ENCODE results near the gene PIGS. TPM values are rescaled to one million over a fixed set of nuclear protein-coding genes. Genes with fewer than 3 reads are reported as not detected.
A peak's percentile ranks its signal among the peaks of the same experiment; 100 is the strongest.
"Not testable (repeated sequence)": the region's sequence is repeated elsewhere in the genome, so short reads cannot be mapped to it uniquely, and the experiment has no call there.

PIGS gene
- total RNA-seq, 3 donors from 2014 or later = 52.2 to 100 (median 88.5) TPM

DNA sequence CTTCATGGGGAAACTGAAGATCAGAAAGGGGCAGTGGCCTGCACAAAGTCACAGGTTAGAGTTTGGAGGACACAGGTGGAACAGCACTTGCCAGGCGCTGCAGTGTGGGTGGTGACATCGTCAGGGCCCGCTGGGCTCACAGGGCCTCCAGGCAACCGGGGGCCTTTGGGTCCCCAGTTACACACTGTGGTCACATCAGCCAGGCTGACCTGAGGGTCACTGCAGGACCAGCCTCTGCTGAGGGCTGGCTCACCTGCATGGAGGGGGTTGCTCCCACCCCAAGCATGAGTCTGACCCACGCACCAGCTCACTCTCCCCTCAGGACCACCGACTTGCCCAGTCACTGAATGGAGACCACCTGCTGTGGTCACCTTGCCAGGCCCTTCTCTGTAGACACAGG lies 48.1 kb downstream of the PIGS start:
- H3K4me1 ChIP-seq (ENCODE audit: low read depth) = peaks cover 17% of the 10 kb centered on the region
- TF ChIP-seq, protein P1, sequence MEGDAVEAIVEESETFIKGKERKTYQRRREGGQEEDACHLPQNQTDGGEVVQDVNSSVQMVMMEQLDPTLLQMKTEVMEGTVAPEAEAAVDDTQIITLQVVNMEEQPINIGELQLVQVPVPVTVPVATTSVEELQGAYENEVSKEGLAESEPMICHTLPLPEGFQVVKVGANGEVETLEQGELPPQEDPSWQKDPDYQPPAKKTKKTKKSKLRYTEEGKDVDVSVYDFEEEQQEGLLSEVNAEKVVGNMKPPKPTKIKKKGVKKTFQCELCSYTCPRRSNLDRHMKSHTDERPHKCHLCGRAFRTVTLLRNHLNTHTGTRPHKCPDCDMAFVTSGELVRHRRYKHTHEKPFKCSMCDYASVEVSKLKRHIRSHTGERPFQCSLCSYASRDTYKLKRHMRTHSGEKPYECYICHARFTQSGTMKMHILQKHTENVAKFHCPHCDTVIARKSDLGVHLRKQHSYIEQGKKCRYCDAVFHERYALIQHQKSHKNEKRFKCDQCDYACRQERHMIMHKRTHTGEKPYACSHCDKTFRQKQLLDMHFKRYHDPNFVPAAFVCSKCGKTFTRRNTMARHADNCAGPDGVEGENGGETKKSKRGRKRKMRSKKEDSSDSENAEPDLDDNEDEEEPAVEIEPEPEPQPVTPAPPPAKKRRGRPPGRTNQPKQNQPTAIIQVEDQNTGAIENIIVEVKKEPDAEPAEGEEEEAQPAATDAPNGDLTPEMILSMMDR (IDR thresholded peaks at IDR 0.05) = no peak
- H3K9me3 ChIP-seq = no peaks in the 10 kb centered on the region
- intact Hi-C loops (cut with DNase I, micrococcal nuclease) = no loop called here
- no peaks in the 10 kb centered on the region for H3K36me3 ChIP-seq (ENCODE audit: low read depth)
- DNase-seq (peak in 2 of 3 donors; percentile 24 to 28), ATAC-seq (no peak)
- no peak overlapping the region for H3K4me3 ChIP-seq

DNA sequence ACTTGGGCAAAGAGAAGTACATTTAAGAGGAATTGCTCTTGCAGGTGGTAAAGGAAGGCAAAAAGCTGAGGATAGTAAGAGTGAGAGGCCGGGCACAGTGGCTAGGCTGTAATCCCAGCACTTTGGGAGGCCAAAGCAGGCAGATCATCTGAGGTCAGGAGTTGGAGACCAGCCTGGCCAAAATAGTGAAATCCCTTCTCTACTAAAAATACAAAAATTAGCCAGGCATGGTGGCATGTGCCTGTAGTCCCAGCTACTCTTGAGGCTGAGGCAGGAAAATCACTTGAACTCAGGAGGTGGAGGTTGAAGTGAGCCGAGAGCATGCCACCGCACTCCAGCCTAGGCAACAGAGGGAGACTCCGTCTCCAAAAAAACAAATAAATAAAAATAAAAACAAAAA lies 49.0 kb downstream of the PIGS start:
- H3K4me1 ChIP-seq (ENCODE audit: low read depth) = peaks cover 12% of the 10 kb centered on the region
- H3K36me3 ChIP-seq (ENCODE audit: low read depth); DNase-seq; ATAC-seq; H3K9me3 ChIP-seq; H3K4me3 ChIP-seq; intact Hi-C loops (cut with DNase I, micrococcal nuclease): not testable (repeated sequence)

DNA sequence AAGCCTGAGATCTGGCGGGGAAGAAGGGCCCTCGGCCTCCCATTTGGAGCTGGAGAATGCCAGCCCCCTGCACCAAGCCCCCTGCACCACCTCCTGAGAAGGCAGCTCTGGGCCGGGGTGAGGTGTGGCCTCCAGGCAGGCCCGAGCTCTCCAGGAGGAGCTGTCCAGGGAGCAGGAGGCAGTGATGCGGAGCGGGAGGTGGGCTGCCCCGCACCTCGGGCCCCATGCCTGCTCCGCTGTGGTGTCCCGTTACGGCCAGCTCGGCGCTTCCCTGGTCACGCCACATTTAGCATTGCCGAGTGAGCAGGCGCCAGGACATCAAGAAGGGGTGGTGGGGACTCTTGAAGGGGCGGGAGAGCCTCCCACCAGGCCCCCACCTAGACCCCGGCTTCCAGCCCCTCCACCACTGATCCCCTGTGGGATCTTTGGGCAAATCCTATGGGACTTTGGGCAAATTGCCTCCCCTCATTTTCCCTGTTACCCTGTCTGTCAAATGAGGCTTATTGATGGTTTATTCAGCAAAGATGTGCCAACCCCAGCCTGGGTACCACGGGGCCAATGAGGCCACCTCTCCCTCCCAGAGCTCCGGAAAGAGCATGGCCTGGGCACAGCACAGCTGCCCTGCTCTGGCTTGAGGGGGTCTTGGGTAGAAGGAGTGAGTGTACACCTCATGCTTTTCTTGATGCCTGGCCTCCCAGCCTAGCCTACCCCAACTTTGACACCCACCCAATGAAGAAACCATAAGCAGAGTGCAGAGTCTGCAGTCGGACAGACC lies 49.8 kb downstream of the PIGS start:
- TF ChIP-seq, protein P1 (IDR thresholded peaks at IDR 0.05) = no peak
- H3K9me3 ChIP-seq = no peaks in the 10 kb centered on the region
- H3K36me3 ChIP-seq (ENCODE audit: low read depth) = no peaks in the 10 kb centered on the region
- ATAC-seq (no peak), DNase-seq (peak in 2 of 3 donors; percentile 20 to 44)
- no peak overlapping the region for H3K4me3 ChIP-seq
- peaks cover 12% of the 10 kb centered on the region for H3K4me1 ChIP-seq (ENCODE audit: low read depth)
- intact Hi-C loops (cut with DNase I, micrococcal nuclease) = no loop called here

DNA sequence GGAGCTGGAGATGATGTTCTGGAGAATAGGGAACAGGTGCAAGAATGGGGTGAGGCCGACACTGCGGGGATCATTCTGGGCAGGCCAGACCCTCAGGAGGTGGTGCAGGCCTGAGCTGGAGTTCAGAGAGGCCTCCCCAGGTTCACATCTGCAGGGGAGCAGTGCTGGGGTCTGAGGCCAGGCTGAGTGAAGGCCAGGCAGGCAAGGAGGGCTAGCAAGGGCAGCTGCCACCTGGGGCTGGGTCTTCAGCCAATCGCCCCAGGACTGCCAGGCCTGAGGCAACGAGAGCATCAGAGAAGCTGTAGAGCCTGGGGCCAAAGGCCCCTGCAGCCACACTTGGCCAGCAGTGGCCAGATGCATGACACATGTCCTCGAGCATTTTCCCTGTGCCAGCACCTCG lies 50.6 kb downstream of the PIGS start:
- ATAC-seq (no peak), DNase-seq (peak in 1 of 3 donors; percentile 28)
- Histone ChIP-seq H3K4me1 (ENCODE audit: low read depth) (peaks cover 12% of the 10 kb centered on the region), H3K4me3 (no peak overlapping the region), H3K9me3 (no peaks in the 10 kb centered on the region), H3K36me3 (ENCODE audit: low read depth) (no peaks in the 10 kb centered on the region)
- intact Hi-C loops (cut with DNase I, micrococcal nuclease) = no loop called here
- TF ChIP-seq, protein P1 (IDR thresholded peaks at IDR 0.05) = no peak

DNA sequence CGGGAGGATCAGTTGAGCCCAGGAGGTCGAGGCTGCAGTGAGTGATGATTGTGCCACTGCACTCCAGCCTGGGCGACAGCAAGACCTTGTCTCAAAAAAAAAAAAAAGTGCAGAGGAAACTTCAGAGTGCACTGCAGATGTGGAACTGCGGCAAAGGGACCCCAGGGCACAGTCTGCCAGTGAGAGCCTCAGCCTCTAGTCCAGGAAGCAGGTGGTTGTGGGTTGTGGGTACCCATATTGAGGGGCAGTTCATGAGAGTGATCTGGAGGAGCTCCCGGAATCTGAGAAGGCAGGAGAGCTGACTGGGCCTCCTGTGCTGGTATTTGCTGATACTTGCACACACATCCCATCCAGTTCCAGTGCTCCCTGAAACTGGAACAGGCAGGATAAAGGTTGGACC lies 52.1 kb downstream of the PIGS start:
- DNase-seq (peak in 1 of 3 donors; percentile 25), ATAC-seq (no peak)
- Histone ChIP-seq H3K4me3 (no peak overlapping the region), H3K4me1 (ENCODE audit: low read depth) (peaks cover 1% of the 10 kb centered on the region), H3K9me3 (no peaks in the 10 kb centered on the region), H3K36me3 (ENCODE audit: low read depth) (no peaks in the 10 kb centered on the region)
- TF ChIP-seq, protein P1 (IDR thresholded peaks at IDR 0.05) = no peak
- intact Hi-C loops (cut with DNase I, micrococcal nuclease) = no loop called here

DNA sequence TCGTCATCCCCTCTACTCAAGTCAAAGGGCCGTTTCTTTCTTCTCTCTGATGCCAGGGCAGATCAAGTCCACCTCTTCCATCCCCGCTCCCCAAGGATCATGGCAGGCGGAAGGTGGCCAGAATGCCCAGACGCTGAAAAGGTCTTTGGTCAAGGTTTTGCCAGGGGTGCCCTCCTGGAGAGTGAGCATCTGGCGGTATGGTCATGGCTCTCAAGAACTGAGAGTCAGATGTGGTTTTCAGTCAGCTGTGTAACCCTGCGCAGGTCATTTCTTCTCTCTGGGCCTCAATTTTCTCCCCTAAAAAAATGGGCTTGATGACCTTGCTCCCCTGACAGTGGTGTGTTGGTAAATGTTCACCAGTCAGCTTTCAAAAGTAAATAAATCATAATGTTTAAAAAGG lies 52.7 kb downstream of the PIGS start:
- TF ChIP-seq, protein P1 (IDR thresholded peaks at IDR 0.05) = no peak
- peaks cover 3% of the 10 kb centered on the region for H3K4me1 ChIP-seq (ENCODE audit: low read depth)
- intact Hi-C loops (cut with DNase I, micrococcal nuclease) = no loop called here
- ATAC-seq (no peak), DNase-seq (peak in 1 of 3 donors; percentile 17)
- H3K4me3 ChIP-seq = no peak overlapping the region
- H3K9me3 ChIP-seq = no peaks in the 10 kb centered on the region
- no peaks in the 10 kb centered on the region for H3K36me3 ChIP-seq (ENCODE audit: low read depth)
